Mucosa of gallbladder (tissue), 1 donor: ENCODE measurements around the gene MSTN. TPM values are rescaled to one million over a fixed set of nuclear protein-coding genes. Genes with fewer than 3 reads are reported as not detected.
"Not testable (repeated sequence)": the region's sequence is repeated elsewhere in the genome, so short reads cannot be mapped to it uniquely, and the experiment has no call there.

ENCODE experiments used
- DNase-seq: peaks from one replicate; pipeline ENCODE4 v3.0.0-alpha.2; 2020; ENCODE audit warnings: low spot score
- total RNA-seq: library from RNA; stranded (reverse); gene quantifications from one replicate; pipeline ENCODE4 v1.2.1, GENCODE V29; 2021
- donor health status: DM: no; HTN: no; CAD: no.

Gene MSTN
- total RNA-seq, 1 donor from 2014 or later, result 0.23 TPM

GRCh38 chr2:190063624-190064023, 1.1 kb upstream of the MSTN start:
- no peak for DNase-seq

- DNase-seq, result no peak
Observed at GRCh38 chr2:190062053-190062452, 476 bp downstream of the MSTN start.

GRCh38 chr2:190060626-190061025, 1.9 kb downstream of the MSTN start:
- DNase-seq, result no peak

GRCh38 chr2:190060019-190060418, 2.5 kb downstream of the MSTN start:
- no peak for DNase-seq

DNA sequence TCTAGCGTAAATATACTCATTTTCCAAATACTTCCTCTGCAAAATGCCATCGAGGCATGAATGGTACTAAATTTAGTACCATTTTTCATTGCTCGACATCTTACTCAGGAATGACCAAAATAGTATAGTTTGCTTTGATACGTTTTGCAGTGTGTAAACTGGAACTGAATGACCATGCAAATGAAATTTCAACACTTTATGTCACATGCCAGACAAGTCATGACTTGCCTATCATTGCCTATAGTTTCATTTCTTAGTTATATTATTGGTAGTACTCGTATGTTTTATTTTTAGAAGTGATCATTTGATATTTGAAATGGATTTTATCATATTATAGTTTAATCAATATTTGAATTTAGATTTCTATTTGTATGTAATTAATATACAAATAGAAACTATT, 9.1 kb downstream of the MSTN start:
- no peak for DNase-seq

DNA sequence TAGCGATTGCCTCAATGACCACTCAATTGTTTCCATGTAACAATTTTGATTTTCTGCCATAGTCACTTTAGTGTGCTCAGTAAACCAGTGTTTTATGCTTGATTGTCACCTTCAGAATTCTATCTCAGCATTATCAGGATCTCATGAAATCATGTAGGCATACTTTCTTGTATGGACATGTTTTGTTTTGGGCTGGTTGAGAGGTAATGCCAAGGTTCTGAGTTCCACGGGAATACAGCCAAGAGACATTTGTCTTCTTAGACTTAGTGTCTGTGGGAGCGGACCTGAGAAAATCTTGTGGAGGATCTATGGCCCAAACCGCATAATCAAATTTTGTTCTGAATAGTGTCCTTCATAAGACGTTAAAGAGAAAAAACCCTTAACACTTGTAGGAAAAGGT, 10.2 kb downstream of the MSTN start:
- DNase-seq, result no peak

DNA sequence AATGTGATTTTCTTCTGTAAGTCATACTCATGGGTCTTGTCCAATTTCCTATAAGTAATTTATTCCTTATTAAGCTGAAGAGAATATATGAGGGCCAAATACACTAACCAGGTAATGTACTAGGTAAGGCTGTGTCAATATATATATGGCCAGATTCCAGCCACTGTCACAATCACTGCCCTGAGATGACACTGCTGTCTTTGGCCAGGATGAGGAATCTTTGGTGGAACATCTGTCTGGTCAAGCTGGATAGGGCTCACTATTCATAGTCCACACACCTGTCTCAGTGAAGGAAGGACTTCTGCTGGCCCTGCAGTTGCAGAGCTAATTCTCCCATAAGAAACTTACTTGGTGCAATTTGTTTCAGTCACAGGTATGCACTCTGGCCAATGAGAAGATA, 11.3 kb downstream of the MSTN start:
- no peak for DNase-seq

DNA sequence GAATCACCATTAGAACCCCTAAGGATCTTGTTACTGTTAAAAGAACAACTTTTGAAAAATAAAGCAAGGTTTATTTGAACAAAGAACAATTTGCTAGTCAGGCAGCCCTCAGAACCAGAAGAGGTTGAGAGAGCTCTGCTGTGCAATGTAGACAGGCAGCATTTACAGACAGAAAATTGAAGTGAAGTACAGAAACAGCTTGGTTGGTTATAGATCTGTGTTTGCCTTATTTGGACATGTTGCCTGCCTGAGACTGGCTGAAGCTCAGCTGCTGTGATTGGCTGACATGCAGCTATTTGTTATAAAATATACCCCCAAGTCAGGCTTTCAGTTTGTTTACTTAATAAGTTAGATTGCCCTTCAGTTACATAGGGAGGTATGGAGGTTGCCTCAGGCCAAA, 12.5 kb downstream of the MSTN start:
- no peak for DNase-seq

GRCh38 chr2:190044866-190045265, 17.7 kb downstream of the MSTN start:
- DNase-seq, result no peak

- DNase-seq, result no peak
Observed at GRCh38 chr2:190043441-190043840, 19.1 kb downstream of the MSTN start.

- no peak for DNase-seq
Observed at GRCh38 chr2:190036071-190036470, 26.5 kb downstream of the MSTN start.

GRCh38 chr2:190034417-190034816, 28.1 kb downstream of the MSTN start:
- not testable (repeated sequence) for DNase-seq

DNA sequence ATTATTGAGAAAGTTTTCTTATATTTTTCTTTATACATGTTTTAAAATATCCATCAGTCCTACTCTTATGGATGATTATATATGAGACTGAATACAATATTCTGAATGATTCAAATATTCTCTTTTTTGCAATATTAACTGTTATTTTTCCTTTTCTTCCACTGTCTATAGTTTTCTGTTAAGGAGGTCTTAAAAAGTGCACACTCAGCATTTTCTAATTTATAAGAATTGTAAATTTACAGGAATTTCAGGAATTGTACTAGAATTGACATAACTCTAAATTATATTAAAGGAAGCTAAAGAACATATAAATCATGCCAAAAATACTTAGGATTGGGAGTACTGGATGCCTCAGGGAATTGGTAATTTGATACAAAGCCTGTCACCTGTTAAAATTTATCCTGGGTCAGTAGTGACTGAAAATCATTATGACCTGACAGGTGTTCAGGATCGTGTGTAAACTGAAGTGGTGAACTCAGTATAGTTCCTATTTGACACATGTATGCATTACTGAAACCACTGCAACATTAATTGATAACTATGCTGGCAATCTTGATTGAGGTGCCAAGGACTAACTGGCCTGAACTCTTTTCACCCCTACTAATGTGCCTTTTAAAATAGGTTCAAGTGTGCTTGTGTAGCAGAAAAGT, 30.4 kb downstream of the MSTN start:
- no peak for DNase-seq

DNA sequence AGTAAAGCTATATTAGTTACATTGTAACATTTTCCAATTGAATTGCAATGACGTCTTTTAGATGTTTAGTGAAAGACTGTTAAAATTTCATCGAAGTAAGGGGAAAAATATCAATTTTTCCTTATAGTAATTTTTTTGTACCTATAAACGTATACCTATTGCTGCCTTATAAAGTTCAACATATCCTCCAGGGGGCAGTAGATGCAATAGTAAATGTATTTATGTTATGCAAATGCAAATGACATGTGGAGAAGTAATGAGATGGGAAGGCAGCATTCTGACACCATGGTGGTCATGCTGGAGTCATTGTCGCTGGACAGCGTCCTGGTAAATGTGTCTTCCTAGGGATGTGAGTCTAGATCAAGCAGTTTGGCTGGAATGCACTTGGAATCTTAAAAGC, 38.7 kb downstream of the MSTN start:
- no peak for DNase-seq

- DNase-seq, result no peak
Observed at GRCh38 chr2:190020720-190021119, 41.8 kb downstream of the MSTN start.

GRCh38 chr2:190017837-190018236, 44.7 kb downstream of the MSTN start:
- DNase-seq, result no peak

DNA sequence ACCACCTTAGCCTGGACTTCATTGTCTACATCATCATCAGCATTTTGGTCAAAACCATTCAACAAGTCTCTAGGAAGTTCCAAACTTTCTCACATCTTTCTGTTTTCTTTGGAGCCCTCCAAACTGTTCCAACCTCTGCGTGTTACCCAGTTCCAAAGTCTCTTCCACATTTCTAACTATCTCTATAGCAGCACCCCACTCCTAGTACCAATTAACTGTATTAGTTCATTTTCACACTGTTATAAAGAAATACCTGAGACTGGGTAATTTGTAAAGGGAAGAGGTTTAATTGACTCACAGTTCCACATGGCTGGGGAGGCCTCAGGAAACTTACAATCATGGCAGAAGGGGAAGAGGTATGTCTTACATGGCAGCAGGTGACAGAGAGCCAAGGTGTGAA, 46.6 kb downstream of the MSTN start:
- DNase-seq, result not testable (repeated sequence)
